Ovary (tissue), 9 donors: Measurements from ENCODE around the gene MYO3A. TPM values are rescaled to one million over a fixed set of nuclear protein-coding genes. Genes with fewer than 3 reads are reported as not detected.

ENCODE experiments used
- DNase-seq, 5 donors: peaks; one replicate each; pipeline ENCODE4 v3.0.0-alpha.2; 2019 to 2020
- H3K27ac ChIP-seq, 2 donors: fragments of 200-600 bp; one replicate each; pipeline versions ENCODE4 v1.5.1 to v1.8.0; 2019 to 2022
- H3K27me3 ChIP-seq: fragments of 200-600 bp; one replicate; pipeline ENCODE4 v1.8.0; 2022
- H3K36me3 ChIP-seq: fragments of 200-600 bp; sonication (generic); one replicate; pipeline ENCODE4 v1.5.1; 2019
- H3K4me1 ChIP-seq: one replicate; pipeline ENCODE4 v1.8.1; 2013; ENCODE audit warnings: mild to moderate bottlenecking, moderate library complexity; ENCODE audit not compliant: insufficient read depth
- H3K4me3 ChIP-seq: fragments of 200-600 bp; sonication (generic); one replicate; pipeline ENCODE4 v1.5.1; 2017
- H3K9me3 ChIP-seq, 2 donors: fragments of 200-600 bp in 1 of 2; sonication (generic) in 1 of 2; one replicate each; pipeline versions ENCODE4 v1.5.1 to v1.8.1; 2013 to 2019; ENCODE audit warnings: mild to moderate bottlenecking in 1 of 2, moderate library complexity in 1 of 2
- EP300 ChIP-seq: sonication (generic); formaldehyde crosslinking; IDR thresholded peaks from one replicate; pipeline ENCODE4 v1.6.1; 2017; ENCODE audit warnings: antibody characterized with exemption
- POLR2A ChIP-seq: fragments of 450-650 bp; IDR thresholded peaks from one replicate; pipeline ENCODE4 v1.6.1; 2017; ENCODE audit warnings: antibody characterized with exemption, mild to moderate bottlenecking, moderate library complexity
- WGBS, 3 donors: extraction: QIAGEN DNeasy Blood & Tissue Kit in 1 of 3; methylation state at CpG; one replicate each; pipeline versions ENCODE4 v1.1.5 to v1.1.7; 2013 to 2017; 5-methylcytosine and 5-hydroxymethylcytosine counted together
- intact Hi-C, 4 donors: fragments of 100-400 bp; cut with DNase I; formaldehyde crosslinking; loops; one replicate each; pipeline versions ENCODE4 v1.11.0 to v1.15.1; 2022 to 2023
- polyA plus RNA-seq, 2 donors: library from polyadenylated mRNA; stranded (reverse); fragments of 200-250 nt in 1 of 2; fragments of 350-450 nt in 1 of 2; fragmentation: Illumina TruSeq in 1 of 2; extraction: RNeasy Lipid Tissue Mini Kit (QIAGEN cat#74804) in 1 of 2; gene quantifications; one replicate each; pipeline ENCODE4 v1.2.3, GENCODE V29; 2013 to 2014
- total RNA-seq, 7 donors: library from RNA; depleted of rRNA in 2 of 7; stranded (reverse); fragments of >200 nt in 2 of 7; fragmentation: NEBNext Ultra II Directional in 3 of 7; extraction: Animal tissue kit (Norgen Biotek cat#: 25700) in 3 of 7; gene quantifications; one replicate each; pipeline versions ENCODE4 v1.1.0 to v1.2.4, GENCODE V29; 2016 to 2023
- TF ChIP-seq, protein P1 (sequence below), 3 donors: fragments of 450-650 bp in 2 of 3; fragments of 200-600 bp in 1 of 3; IDR thresholded peaks; one replicate each; pipeline versions ENCODE4 v1.5.1 to v1.8.0; 2016 to 2022; ENCODE audit warnings: antibody characterized with exemption in 3 of 3, mild to moderate bottlenecking in 1 of 3
- donor health status: DM: no; HTN: no; CAD: no; lungs with moderate emphysema.
- donor health status: DM: no; HTN: no; CAD: no.
- donor health status: Bipolar disorder and iron deficiency.
- donor health status: DM: yes; HTN: yes; CAD: no.
- donor health status: DM: no; HTN: no; CAD: no.
- donor health status: DM: yes; HTN: yes; CAD: no.

Gene MYO3A
- total and polyA plus RNA-seq, 9 donors = 0.02 to 5.4 (median 0.15) TPM; not detected in 4

DNA sequence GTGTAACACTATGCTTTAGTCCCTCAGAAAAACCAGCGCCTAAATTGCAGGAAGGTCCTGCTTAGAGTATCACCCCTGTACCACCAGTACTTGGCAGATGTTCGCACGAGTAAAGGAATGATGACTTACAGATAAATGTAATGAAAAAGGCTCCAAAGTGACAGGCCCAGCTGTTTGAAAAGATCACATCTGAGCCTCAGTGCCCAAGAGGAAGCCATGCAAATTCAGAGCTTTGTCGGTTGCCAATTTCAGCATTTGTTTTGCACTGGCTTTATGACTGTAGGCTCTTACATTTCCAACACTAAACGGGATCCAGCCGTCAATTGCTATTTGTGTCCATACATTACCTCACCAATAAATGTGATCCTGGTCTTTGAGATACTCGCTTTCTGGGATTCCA, 222.0 kb downstream of the MYO3A start:
- H3K27ac ChIP-seq = no peak overlapping the region
- no peak for DNase-seq
- TF ChIP-seq, protein P1, sequence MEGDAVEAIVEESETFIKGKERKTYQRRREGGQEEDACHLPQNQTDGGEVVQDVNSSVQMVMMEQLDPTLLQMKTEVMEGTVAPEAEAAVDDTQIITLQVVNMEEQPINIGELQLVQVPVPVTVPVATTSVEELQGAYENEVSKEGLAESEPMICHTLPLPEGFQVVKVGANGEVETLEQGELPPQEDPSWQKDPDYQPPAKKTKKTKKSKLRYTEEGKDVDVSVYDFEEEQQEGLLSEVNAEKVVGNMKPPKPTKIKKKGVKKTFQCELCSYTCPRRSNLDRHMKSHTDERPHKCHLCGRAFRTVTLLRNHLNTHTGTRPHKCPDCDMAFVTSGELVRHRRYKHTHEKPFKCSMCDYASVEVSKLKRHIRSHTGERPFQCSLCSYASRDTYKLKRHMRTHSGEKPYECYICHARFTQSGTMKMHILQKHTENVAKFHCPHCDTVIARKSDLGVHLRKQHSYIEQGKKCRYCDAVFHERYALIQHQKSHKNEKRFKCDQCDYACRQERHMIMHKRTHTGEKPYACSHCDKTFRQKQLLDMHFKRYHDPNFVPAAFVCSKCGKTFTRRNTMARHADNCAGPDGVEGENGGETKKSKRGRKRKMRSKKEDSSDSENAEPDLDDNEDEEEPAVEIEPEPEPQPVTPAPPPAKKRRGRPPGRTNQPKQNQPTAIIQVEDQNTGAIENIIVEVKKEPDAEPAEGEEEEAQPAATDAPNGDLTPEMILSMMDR (IDR thresholded peaks at IDR 0.05) = no peak
- TF ChIP-seq EP300 (no peak), POLR2A (no peak)
- H3K9me3 ChIP-seq = no peaks in the 10 kb centered on the region
- H3K36me3 ChIP-seq = no peaks in the 10 kb centered on the region
- 76 to 85% (median 80%) methylated on average over 7 of the region's 7 CpGs for WGBS, 3 donors
- no peaks in the 10 kb centered on the region for H3K4me1 ChIP-seq
- no peak overlapping the region for H3K4me3 ChIP-seq
- intact Hi-C loops = no loop called here
- no peaks in the 10 kb centered on the region for H3K27me3 ChIP-seq

DNA sequence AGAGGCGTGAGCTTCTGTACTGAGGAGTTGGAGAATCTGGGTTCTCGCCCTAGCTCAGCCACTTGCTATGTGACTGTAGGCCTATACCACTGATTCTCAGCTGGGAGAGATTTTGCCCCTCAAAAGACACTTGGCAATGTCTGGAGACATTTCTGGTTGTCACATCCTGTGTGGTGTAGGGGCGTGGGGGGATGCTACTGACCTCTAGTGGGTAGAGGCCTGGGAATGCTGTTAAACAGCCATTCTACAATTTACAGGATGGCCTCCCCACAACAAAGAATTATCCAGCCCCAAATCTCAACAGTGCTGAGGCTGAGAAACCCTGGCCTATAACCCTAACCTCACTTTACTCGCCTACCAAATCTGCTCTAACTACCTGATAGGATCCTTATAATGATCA, 223.7 kb downstream of the MYO3A start:
- no peak overlapping the region for H3K27ac ChIP-seq
- no peaks in the 10 kb centered on the region for H3K9me3 ChIP-seq
- intact Hi-C loops = no loop called here
- DNase-seq = no peak
- no peaks in the 10 kb centered on the region for H3K36me3 ChIP-seq
- WGBS, 3 donors = 65 to 82% (median 73%) methylated on average over 4 of the region's 4 CpGs
- TF ChIP-seq, protein P1 (IDR thresholded peaks at IDR 0.05) = no peak
- TF ChIP-seq EP300 (no peak), POLR2A (no peak)
- H3K4me1 ChIP-seq = no peaks in the 10 kb centered on the region
- no peak overlapping the region for H3K4me3 ChIP-seq
- no peaks in the 10 kb centered on the region for H3K27me3 ChIP-seq

DNA sequence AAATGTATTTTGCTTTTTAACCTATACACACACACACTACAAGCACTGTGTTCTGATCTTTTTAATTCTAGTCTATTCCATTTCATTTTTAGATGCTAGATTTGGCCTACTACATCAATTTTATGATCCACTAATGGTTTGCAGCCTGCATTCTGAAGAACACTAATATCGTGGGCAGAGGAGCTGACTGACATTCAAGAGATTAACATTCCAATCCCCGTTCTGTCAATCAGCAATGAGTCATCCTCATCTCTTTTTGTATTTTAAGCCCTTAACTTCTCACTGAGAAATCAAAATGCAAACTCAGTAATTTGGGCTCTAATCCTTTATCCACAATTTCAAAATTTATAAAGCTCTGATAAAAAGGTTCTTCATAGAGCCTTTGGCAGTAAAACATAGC, 235.4 kb downstream of the MYO3A start:
- whole genome bisulfite sequencing, 3 donors = 32 to 42% (median 32%) methylated on average over 2 of the region's 2 CpGs
- TF ChIP-seq EP300 (no peak), POLR2A (no peak)
- TF ChIP-seq, protein P1 (IDR thresholded peaks at IDR 0.05) = no peak
- no peaks in the 10 kb centered on the region for H3K4me1 ChIP-seq
- no peak overlapping the region for H3K4me3 ChIP-seq
- H3K9me3 ChIP-seq = no peaks in the 10 kb centered on the region
- no peaks in the 10 kb centered on the region for H3K27me3 ChIP-seq
- no peak overlapping the region for H3K27ac ChIP-seq
- H3K36me3 ChIP-seq = no peaks in the 10 kb centered on the region
- DNase-seq = no peak
- intact Hi-C loops = no loop called here

DNA sequence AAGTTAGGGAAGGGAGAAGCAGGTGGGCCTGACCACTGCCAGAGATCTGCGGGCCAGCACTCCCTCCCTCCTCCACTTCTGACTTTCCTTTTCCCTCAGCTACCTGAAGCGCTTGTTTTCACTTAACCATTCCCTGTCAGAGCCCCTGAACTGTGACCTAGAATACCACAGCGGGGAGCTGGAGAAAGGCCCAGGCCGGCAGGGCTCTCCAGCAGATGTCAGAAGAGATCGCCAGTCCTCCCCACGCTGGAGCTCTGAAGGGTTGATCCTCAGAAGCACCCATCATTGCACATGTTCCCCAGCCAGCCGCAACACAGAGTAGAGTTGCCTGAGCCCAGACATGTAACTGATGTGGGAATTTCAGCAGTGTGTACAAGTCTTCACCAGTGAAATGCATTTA, 238.1 kb downstream of the MYO3A start:
- Histone ChIP-seq H3K27ac (no peak overlapping the region), H3K27me3 (no peaks in the 10 kb centered on the region), H3K36me3 (no peaks in the 10 kb centered on the region), H3K4me3 (no peak overlapping the region), H3K4me1 (no peaks in the 10 kb centered on the region), H3K9me3 (no peaks in the 10 kb centered on the region)
- TF ChIP-seq POLR2A = no peak
- TF ChIP-seq, protein P1 (IDR thresholded peaks at IDR 0.05) = no peak
- no peak for TF ChIP-seq EP300
- no peak for DNase-seq
- intact Hi-C loops = no loop called here
- WGBS, 3 donors = 29 to 44% (median 30%) methylated on average over 7 of the region's 7 CpGs

DNA sequence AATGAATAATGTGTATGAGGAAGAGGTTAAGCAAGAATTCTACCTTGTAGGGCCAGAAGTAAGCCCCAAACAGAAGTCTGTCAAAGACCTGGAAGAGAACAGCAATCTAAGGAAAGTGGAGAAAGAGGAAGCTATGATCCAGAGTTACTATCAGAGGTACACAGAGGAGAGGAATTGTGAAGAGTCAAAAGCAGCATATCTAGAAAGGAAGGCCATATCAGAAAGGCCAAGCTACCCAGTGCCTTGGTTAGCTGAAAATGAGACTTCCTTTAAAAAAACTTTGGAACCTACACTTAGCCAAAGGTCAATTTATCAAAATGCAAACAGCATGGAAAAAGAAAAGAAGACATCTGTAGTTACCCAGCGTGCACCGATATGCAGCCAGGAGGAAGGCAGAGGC, 239.8 kb downstream of the MYO3A start:
- Histone ChIP-seq H3K4me1 (no peaks in the 10 kb centered on the region), H3K36me3 (no peaks in the 10 kb centered on the region), H3K9me3 (no peaks in the 10 kb centered on the region), H3K4me3 (no peak overlapping the region), H3K27me3 (no peaks in the 10 kb centered on the region), H3K27ac (no peak overlapping the region)
- DNase-seq = no peak
- intact Hi-C loops = no loop called here
- no peak for TF ChIP-seq EP300
- no peak for TF ChIP-seq POLR2A
- TF ChIP-seq, protein P1 (IDR thresholded peaks at IDR 0.05) = no peak
- WGBS, 3 donors = 54 to 82% (median 74%) methylated on average over 1 to 2 of the region's 2 CpGs
